ENCODE data around the gene ZP3. TPM values are rescaled to one million over a fixed set of nuclear protein-coding genes. Genes with fewer than 3 reads are reported as not detected.
"Not testable (repeated sequence)": the region's sequence is repeated elsewhere in the genome, so short reads cannot be mapped to it uniquely, and the experiment has no call there.

ZP3 gene
- total RNA-seq, 4 donors from 2014 or later, result 2.8 to 4.3 (median 3.3) TPM; not detected in 1

DNA sequence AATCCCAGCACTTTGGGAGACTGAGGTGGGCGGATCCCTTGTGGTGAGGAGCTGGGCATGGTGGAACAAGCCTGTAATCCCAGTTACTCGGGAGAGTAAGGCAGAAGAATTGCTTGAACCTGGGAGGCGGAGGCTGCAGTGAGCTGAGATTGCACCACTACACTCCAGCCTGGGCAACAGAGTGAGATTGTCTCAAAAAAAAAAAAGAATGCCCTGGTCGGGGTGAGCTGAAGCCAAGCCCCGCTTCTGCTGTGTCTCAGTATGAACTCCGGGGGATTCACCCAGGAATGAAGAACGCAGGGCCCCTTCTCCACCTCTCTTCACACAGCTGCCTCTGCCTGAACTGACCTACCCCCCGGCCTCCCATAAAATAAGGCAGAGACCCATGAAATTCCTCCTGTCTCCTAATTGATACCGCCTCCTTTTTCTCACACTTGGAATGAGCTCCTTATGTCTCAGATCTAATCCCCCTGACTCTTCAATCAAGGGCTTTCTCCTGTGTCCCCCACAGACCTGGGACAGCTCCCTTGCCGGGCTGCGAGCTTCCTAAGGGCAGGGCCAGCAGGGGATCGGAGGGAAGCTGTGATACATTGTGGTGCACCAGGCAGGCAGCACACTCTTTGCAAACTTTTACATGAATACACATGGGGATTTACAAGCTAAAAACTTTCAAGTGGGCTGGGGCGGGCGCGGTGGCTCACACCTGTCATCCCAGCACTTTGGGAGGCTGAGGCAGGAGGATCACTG, 911 bp upstream of the ZP3 start:
- no peak for DNase-seq
- no peak for TF ChIP-seq POLR2A (IDR thresholded peaks at IDR 0.05)
- no peaks in the 10 kb centered on the region for H3K9me3 ChIP-seq
- H3K27ac ChIP-seq, result no peak overlapping the region
- H3K4me1 ChIP-seq, result no peaks in the 10 kb centered on the region
- no peak overlapping the region for H3K4me3 ChIP-seq
- H3K27me3 ChIP-seq, result no peaks in the 10 kb centered on the region
- H3K36me3 ChIP-seq, result no peaks in the 10 kb centered on the region

DNA sequence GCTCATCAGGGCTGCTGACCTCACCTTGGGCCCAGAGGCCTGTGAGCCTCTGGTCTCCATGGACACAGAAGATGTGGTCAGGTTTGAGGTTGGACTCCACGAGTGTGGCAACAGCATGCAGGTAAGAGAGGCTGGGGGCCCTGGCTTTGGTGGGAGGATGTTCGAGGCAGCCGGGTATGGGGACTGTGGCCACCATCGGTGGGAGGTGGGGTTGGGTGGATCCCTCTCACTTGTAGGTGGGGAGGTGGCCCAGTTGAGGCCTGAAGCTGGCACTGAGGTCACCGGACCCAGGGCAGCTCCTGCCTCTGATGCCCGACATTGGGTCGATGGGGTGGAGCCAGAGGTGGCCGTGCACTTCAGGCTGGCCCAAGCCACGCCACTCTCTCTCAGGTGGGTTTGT, 406 bp downstream of the ZP3 start:
- Histone ChIP-seq H3K27me3 (no peaks in the 10 kb centered on the region), H3K36me3 (no peaks in the 10 kb centered on the region), H3K9me3 (no peaks in the 10 kb centered on the region), H3K4me3 (no peak overlapping the region), H3K27ac (no peak overlapping the region), H3K4me1 (no peaks in the 10 kb centered on the region)
- TF ChIP-seq, protein P1, sequence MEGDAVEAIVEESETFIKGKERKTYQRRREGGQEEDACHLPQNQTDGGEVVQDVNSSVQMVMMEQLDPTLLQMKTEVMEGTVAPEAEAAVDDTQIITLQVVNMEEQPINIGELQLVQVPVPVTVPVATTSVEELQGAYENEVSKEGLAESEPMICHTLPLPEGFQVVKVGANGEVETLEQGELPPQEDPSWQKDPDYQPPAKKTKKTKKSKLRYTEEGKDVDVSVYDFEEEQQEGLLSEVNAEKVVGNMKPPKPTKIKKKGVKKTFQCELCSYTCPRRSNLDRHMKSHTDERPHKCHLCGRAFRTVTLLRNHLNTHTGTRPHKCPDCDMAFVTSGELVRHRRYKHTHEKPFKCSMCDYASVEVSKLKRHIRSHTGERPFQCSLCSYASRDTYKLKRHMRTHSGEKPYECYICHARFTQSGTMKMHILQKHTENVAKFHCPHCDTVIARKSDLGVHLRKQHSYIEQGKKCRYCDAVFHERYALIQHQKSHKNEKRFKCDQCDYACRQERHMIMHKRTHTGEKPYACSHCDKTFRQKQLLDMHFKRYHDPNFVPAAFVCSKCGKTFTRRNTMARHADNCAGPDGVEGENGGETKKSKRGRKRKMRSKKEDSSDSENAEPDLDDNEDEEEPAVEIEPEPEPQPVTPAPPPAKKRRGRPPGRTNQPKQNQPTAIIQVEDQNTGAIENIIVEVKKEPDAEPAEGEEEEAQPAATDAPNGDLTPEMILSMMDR (IDR thresholded peaks at IDR 0.05), result no peak
- TF ChIP-seq POLR2A (IDR thresholded peaks at IDR 0.05), result no peak
- DNase-seq, result no peak

DNA sequence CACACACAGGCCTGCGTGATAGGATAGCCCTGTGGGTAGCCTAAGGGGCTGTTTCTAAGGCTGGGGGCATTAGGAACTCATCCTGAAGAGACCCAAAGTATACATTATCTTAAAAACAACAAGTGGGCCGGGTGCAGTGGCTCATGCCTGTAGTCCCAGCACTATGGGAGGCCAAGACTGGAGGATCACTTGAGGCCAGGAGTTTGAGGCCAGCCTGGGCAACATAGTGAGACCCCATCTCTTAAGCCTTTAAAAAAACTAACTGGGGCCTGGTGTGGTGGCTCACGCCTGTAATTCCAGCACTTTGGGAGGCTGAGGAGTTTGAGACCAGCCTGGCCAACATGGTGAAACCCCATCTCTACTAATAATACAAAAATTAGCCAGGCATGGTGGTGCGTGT, 808 bp downstream of the ZP3 start:
- DNase-seq, H3K9me3 ChIP-seq, H3K36me3 ChIP-seq, H3K4me1 ChIP-seq, H3K27me3 ChIP-seq, H3K4me3 ChIP-seq, H3K27ac ChIP-seq: not testable (repeated sequence)

DNA sequence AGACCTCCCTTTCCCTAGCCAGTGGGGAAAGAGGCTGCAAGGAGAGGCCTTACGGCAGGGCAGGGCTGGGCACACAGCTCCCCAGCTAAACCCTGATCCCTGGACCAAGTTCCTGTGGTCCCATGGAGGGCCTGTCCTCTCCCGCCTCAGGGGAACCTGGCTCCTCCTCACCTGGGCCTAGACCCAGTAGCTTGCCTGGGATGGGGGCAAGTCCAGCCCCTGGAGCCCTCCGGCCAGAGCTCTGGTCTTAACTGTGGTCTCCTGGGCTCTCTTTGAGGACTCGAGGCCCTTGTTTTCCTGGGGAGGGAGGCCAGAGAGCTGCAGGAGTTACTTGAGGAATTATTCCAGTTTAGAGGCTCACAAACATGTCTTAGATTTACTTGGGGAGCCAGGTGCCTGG, 1.5 kb downstream of the ZP3 start:
- no peak for DNase-seq
- no peak overlapping the region for H3K27ac ChIP-seq
- no peak for TF ChIP-seq POLR2A (IDR thresholded peaks at IDR 0.05)
- TF ChIP-seq, protein P1 (IDR thresholded peaks at IDR 0.05), result no peak

DNA sequence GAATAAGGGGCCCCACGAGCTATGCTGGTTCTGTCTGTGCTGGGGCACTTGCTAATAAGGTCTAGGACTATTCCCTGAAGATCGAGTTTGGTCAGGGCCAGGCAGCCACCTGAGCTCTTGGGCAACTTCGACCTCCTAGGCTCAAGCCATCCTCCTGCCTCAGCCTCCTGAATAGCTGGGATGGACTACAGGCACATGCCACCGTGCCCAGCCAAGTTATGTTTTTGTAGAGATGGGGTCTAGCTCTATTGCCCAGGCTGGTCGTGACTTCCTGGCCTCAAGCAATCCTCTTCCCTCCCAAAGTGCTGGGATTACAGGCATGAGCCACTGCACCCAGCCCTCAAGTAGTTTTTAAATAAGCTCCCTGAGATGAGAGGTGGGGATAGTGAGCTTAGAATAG, 2.9 kb downstream of the ZP3 start:
- TF ChIP-seq, protein P1 (IDR thresholded peaks at IDR 0.05), result no peak
- TF ChIP-seq POLR2A (IDR thresholded peaks at IDR 0.05), result no peak
- Histone ChIP-seq H3K27me3 (no peaks in the 10 kb centered on the region), H3K27ac (no peak overlapping the region), H3K36me3 (no peaks in the 10 kb centered on the region), H3K9me3 (no peaks in the 10 kb centered on the region), H3K4me3 (no peak overlapping the region), H3K4me1 (no peaks in the 10 kb centered on the region)
- no peak for DNase-seq

More for the DNA sequence above, 1.5 kb downstream of the ZP3 start:
- H3K4me1 ChIP-seq, result no peaks in the 10 kb centered on the region
- no peaks in the 10 kb centered on the region for H3K9me3 ChIP-seq
- H3K36me3 ChIP-seq, result no peaks in the 10 kb centered on the region
- no peak overlapping the region for H3K4me3 ChIP-seq
- H3K27me3 ChIP-seq, result no peaks in the 10 kb centered on the region

DNA sequence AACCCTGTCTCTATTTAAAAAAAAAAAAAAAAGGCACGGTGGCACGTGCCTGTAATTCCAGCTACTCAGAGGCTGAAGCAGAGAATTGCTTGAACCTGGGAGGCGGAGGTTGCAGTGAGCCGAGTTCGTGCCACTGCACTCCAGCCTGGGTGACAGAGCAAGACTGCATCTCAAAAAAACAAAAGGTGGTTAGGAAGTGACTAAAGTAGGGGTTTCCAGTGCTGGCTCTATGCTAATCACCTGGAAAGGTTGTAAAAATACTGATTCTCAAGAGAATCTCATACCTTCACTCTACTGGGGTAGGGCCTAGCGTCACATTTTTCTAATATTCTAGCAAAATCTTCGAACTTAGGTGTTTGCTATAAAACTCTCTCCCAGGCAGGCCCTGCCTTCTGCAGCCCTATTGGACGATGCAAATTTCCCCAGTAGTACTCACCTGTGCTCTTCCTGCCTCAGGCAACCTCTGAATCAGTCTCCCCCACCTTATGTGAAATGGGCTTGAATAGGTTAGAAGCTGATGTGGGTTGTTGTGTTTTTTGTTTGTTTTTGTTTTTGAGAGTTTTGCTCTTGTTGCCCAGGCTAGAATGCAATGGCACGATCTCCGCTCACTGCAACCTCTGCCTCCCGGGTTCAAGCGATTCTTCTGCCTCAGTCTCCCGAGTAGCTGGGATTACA, 3.5 kb downstream of the ZP3 start:
- H3K4me1 ChIP-seq, result no peaks in the 10 kb centered on the region
- H3K4me3 ChIP-seq, result no peak overlapping the region
- TF ChIP-seq, protein P1 (IDR thresholded peaks at IDR 0.05), result no peak
- no peak for TF ChIP-seq POLR2A (IDR thresholded peaks at IDR 0.05)
- DNase-seq, result no peak
- no peaks in the 10 kb centered on the region for H3K36me3 ChIP-seq
- no peak overlapping the region for H3K27ac ChIP-seq
- H3K9me3 ChIP-seq, result no peaks in the 10 kb centered on the region
- H3K27me3 ChIP-seq, result no peaks in the 10 kb centered on the region

Data from Peyer's patch (tissue), 4 donors.